Loucy (cell line): Measurements from ENCODE around the gene NOS1.

Experiments
- H2AFZ ChIP-seq: fragments of 200-600 bp; sonication (generic); 2 replicates; pipeline ENCODE4 v1.6.0; 2016; ENCODE audit warnings: antibody characterized with exemption, mild to moderate bottlenecking, low read length, moderate library complexity
- H3F3A ChIP-seq: fragments of 200-600 bp; 2 replicates; pipeline ENCODE4 v1.6.0; 2016; ENCODE audit warnings: antibody characterized with exemption, low read depth, mild to moderate bottlenecking
- H3K27me3 ChIP-seq: fragments of 200-600 bp; sonication (generic); 2 replicates; pipeline ENCODE4 v1.6.1; 2014; ENCODE audit warnings: low read length, mild to moderate bottlenecking; ENCODE audit not compliant: insufficient read depth, poor library complexity, severe bottlenecking
- H3K36me3 ChIP-seq: fragments of 200-600 bp; sonication (generic); 2 replicates; pipeline ENCODE4 v1.6.1; 2016; ENCODE audit warnings: low read length; ENCODE audit not compliant: insufficient read depth
- H3K4me1 ChIP-seq: fragments of 200-600 bp; sonication (generic); 2 replicates; pipeline ENCODE4 v1.5.1; 2014; ENCODE audit warnings: low read length, mild to moderate bottlenecking; ENCODE audit not compliant: insufficient read depth, poor library complexity, severe bottlenecking
- H3K4me2 ChIP-seq: fragments of 200-600 bp; sonication (generic); 2 replicates; pipeline ENCODE4 v1.6.0; 2014; ENCODE audit warnings: antibody characterized with exemption, low read length, low read depth, mild to moderate bottlenecking; ENCODE audit not compliant: poor library complexity, severe bottlenecking
- H3K4me3 ChIP-seq: fragments of 200-600 bp; sonication (generic); 2 replicates; pipeline ENCODE4 v1.5.1; 2014; ENCODE audit warnings: low read length, mild to moderate bottlenecking, mixed read lengths; ENCODE audit not compliant: poor library complexity, severe bottlenecking
- H3K79me2 ChIP-seq: fragments of 200-600 bp; sonication (generic); 2 replicates; pipeline ENCODE4 v1.6.1; 2014; ENCODE audit warnings: low read length; ENCODE audit not compliant: insufficient read depth
- H3K9ac ChIP-seq: fragments of 200-600 bp; sonication (generic); 2 replicates; pipeline ENCODE4 v1.6.0; 2014; ENCODE audit warnings: mild to moderate bottlenecking, low read depth, low read length, moderate library complexity; ENCODE audit not compliant: poor library complexity, severe bottlenecking
- H3K9me2 ChIP-seq: fragments of 200-600 bp; sonication (generic); replicated peaks from 2 replicates; pipeline ENCODE4 v1.6.1; 2016; ENCODE audit warnings: low read depth, low read length, mixed read lengths
- H3K9me3 ChIP-seq: fragments of 200-600 bp; sonication (generic); 2 replicates; pipeline ENCODE4 v1.6.1; 2014; ENCODE audit warnings: mild to moderate bottlenecking, antibody characterized with exemption, low read length, low read depth; ENCODE audit not compliant: insufficient read depth
- H4K20me1 ChIP-seq: fragments of 200-600 bp; sonication (generic); 2 replicates; pipeline ENCODE4 v1.6.0; 2014; ENCODE audit warnings: antibody characterized with exemption, low read length, mild to moderate bottlenecking; ENCODE audit not compliant: insufficient read depth, poor library complexity, severe bottlenecking
- CTCF ChIP-seq: fragments of 200-600 bp; sonication (generic); conservative IDR thresholded peaks from 2 replicates; pipeline ENCODE4 v1.5.1; 2014; ENCODE audit warnings: mild to moderate bottlenecking, antibody characterized with exemption, low read length
- EZH2phosphoT487 ChIP-seq: fragments of 200-600 bp; IDR thresholded peaks from 2 replicates; pipeline ENCODE4 v1.6.1; 2018; ENCODE audit warnings: antibody characterized with exemption, mild to moderate bottlenecking, moderate library complexity, borderline replicate concordance

NOS1 gene

GRCh38 chr12:117394491-117394890 is 33.1 kb upstream of the NOS1 start:
- no peak overlapping the region for H3K4me3 ChIP-seq
- TF ChIP-seq EZH2phosphoT487 (no peak), CTCF (no peak)
- no peaks in the 10 kb centered on the region for H4K20me1 ChIP-seq
- no peaks in the 10 kb centered on the region for H3K4me1 ChIP-seq
- H3K79me2 ChIP-seq, result no peaks in the 10 kb centered on the region
- H3K9ac ChIP-seq, result no peak overlapping the region
- H3K27me3 ChIP-seq, result no peaks in the 10 kb centered on the region
- H2AFZ ChIP-seq, result no peak overlapping the region
- no peaks in the 10 kb centered on the region for H3K9me3 ChIP-seq
- no peaks in the 10 kb centered on the region for H3K9me2 ChIP-seq
- H3K36me3 ChIP-seq, result no peaks in the 10 kb centered on the region
- H3F3A ChIP-seq, result no peaks in the 10 kb centered on the region
- no peak overlapping the region for H3K4me2 ChIP-seq

- TF ChIP-seq CTCF (no peak), EZH2phosphoT487 (no peak)
- Histone ChIP-seq H4K20me1 (no peaks in the 10 kb centered on the region), H3K4me2 (no peak overlapping the region), H3K79me2 (no peaks in the 10 kb centered on the region), H3K27me3 (no peaks in the 10 kb centered on the region), H3K9me2 (no peaks in the 10 kb centered on the region), H3K4me1 (no peaks in the 10 kb centered on the region), H3K36me3 (no peaks in the 10 kb centered on the region), H3F3A (no peaks in the 10 kb centered on the region), H3K4me3 (no peak overlapping the region), H2AFZ (no peak overlapping the region), H3K9me3 (no peaks in the 10 kb centered on the region), H3K9ac (no peak overlapping the region)
Measured at GRCh38 chr12:117393656-117394055, 32.2 kb upstream of the NOS1 start.

GRCh38 chr12:117390866-117391265 is 29.4 kb upstream of the NOS1 start:
- no peak for TF ChIP-seq EZH2phosphoT487
- no peak for TF ChIP-seq CTCF
- H3K4me2 ChIP-seq, result no peak overlapping the region

More at GRCh38 chr12:117390866-117391265, 29.4 kb upstream of the NOS1 start:
- Histone ChIP-seq H3K36me3 (no peaks in the 10 kb centered on the region), H3K4me1 (no peaks in the 10 kb centered on the region), H3K9me2 (no peaks in the 10 kb centered on the region), H3K27me3 (no peaks in the 10 kb centered on the region), H3K4me3 (no peak overlapping the region), H2AFZ (no peak overlapping the region), H3F3A (no peaks in the 10 kb centered on the region), H3K9ac (no peak overlapping the region), H4K20me1 (no peaks in the 10 kb centered on the region), H3K79me2 (no peaks in the 10 kb centered on the region), H3K9me3 (no peaks in the 10 kb centered on the region)
